ENCODE data around the gene CYTIP. TPM values are rescaled to one million over a fixed set of nuclear protein-coding genes. Genes with fewer than 3 reads are reported as not detected.

Gene CYTIP
- total RNA-seq, 1 donor from 2014 or later: 10.7 TPM

DNA sequence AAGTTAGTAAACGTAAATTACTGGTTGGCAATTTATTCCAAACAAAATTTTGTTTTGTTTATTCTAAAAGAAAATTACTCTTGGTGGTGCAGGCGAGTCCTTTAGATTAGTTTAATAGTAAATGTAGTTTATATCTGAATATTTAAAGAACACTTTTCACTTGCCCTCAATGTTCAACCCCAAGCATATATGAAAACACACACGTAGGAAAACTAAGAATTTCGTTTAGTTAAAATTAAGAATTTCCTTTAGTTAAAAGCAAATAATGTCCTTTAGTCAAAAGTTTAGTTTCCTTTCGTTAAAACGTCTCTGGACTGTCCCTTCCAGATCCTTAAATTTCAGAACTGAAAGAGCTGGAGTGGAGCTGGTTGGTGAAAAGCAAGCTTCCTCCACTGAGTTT, 19.1 kb upstream of the CYTIP start:
- no peak for DNase-seq (ENCODE audit: low spot score)

DNA sequence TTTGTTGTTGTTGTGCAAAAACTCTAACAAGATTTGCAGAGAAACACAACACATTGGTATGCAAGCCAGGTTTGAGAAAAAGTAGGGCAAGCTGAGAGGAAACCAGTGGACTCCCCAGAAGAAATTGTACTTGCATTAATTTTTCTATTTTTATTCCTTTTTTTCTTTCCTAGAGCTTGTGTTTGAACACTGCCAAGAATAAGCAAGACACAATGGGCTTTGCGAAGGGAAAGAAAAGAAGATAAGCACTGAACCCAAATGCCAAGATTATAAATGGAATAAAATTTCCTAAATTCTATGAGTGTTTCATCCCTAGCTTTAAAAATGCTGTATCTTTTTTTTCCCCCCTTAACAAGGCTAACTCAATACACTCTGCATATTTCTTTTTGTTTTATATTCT, 17.0 kb upstream of the CYTIP start:
- DNase-seq (ENCODE audit: low spot score): no peak

DNA sequence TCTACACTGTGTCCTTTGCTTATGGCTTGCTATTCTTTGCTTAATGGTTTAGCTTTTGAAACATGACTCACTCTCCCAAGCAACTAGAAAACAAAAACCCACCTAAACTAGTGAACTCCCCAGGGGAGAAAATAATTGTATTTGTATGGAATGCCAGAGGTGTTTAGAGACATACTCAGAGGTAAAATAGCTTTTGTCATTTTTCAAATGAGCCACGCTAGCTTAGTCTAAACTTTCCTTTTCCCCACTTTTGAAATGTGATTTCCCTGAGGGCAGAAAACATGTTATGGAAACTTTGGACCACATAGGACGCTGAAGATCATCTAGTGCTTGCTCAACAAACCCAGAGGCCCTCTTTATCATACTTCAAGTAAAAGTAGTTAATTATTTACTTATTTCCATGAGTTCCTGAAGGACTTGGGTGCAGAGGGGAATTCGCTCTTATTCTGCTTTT, 16.5 kb upstream of the CYTIP start:
- no peak for DNase-seq (ENCODE audit: low spot score)

DNA sequence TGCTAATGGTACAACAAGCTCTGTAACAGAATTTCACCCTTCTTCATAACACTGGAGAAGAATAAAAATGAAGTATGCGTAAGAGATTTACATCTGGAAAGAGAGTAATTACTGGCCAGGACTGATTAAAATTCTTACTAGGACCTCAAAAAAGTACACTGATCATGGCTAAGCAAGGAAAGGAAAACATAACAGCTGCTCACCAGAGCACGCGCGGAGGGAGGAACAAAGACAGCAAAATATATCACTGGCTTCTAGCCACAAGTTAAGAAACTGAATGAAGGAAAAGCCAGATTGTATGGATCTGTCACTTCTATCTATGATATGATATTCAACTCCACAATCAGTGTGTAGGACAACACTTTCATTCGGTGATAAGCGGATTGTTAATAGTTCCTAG, 15.6 kb upstream of the CYTIP start:
- DNase-seq (ENCODE audit: low spot score): no peak

DNA sequence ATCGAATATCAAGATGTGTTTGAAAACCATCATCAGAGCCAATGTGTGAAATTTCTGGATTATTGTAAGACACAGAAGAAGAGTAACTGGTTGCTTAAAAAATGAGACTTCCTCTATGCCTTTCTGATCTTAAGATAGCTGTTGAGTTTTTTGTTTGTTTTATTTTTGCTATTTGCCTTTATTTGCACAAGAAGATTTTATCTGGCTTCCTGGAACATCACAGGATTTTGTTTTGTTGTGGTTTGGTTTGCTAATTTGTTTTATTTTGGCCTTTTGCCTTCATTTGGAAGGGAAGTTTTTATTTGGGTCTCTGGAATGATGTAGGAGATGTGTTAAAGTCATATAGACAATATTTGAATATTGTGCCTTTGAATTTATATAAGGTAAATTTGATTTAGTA, 3.9 kb upstream of the CYTIP start:
- DNase-seq (ENCODE audit: low spot score): no peak

DNA sequence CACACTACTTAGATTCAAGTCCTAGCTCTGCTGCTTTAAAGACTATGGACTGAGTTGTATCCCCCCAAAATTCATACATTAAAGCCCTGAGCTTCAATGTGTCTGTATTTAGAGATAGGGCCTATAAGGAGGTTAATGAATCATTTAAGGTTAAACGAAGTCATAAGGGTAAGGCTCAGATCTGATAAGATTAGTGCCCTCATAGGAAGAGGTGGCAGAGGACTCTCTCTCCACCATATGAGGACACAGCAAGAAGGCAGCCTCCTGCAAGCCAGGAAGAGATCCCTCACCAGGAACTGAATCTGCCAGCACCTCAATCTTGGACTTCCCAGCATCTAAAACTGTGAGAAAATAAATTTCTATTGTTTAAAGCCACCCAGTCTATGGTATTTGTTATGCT, 3.1 kb upstream of the CYTIP start:
- DNase-seq (ENCODE audit: low spot score): no peak

DNA sequence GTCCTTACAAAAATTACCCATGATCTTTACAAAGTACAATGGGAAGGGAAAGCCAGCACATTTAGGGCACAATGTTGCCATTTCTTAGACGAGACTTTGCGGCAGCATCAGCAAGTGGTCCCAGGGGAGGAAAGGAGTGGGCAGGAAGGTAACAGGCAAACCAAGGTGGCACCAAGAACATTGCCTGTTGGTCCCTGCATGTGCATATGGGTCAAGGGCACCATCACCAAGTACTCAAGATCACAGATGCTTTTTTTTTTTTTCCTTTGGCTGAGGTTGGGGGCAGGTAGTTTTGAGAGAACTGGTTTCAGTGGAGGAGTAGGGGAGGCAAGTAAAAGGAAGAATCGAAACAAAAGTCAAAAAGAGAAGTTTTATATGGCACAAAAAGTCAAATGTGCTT, 752 bp upstream of the CYTIP start:
- no peak for DNase-seq (ENCODE audit: low spot score)

DNA sequence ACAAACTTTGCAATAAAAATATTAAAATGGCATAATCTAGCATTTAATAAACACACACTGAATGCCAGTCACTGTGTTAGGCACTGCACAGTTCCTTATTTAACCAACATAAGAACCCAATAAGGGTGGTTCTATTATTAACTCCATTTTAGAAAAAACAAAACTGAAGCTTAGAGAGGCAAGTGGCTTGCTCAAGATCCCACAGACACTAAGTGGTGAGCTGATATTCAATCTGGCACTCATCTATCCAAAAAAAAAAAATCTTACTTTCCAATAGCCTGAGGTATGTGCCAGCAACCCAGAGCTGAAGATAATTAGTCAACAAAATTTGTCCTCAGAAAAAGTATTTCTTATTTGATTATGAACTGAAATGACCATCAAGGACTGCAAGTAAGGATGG, 799 bp downstream of the CYTIP start:
- DNase-seq (ENCODE audit: low spot score): no peak

DNA sequence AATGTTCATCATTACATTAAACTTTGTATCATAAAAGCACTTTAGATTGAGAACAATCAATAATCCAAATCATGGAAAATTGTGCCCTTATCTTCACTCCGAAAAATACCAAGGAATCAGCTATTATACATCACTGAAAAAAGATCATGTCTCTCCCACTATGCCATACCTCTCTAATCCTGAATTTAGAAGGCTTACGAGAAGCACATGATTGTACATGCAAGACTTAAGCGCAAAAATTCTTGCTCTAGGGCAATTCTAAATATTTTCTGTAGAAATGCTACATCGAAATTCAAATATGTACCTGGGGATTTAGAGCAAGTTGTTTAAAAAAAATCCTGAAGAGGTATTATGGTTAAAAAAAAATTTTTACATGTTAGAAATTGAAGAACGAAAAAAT, 1.3 kb downstream of the CYTIP start:
- no peak for DNase-seq (ENCODE audit: low spot score)

DNA sequence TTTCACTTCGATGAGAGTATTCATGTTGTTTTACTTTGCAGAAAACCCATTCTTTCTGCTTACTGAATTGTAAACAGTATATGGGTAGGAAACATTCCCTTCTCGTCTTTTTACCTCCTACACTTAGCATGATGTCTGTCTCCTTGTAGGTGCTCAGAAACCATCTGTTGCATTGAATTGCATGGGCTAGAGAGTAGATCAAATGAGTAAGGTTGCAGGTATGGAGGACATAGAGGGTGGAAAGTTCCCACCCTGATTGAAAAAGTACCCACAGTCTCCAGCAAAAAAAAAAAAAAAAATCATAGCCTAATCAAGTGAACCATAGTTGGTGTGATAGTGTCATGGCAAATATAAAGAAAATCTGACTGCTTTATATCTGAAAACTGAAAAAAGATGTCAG, 1.7 kb downstream of the CYTIP start:
- no peak for DNase-seq (ENCODE audit: low spot score)

DNA sequence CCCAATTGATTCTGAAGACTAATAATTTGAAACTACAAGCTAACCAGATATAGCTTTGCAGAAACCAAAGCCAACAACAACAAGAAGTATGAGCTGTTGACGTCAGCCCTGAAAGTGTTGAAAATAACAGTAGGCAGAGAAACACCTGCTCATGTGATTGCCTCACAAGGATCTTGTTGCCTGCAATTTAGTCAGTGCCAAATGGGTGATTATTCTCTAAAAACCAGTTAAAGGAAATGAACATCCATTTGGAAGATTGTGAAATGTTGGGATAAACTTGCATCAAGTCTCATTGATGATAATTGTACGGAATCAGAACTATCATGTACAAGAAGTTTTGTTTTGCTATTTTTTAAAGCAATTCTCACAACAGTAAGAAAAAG, 2.8 kb downstream of the CYTIP start:
- no peak for DNase-seq (ENCODE audit: low spot score)

DNA sequence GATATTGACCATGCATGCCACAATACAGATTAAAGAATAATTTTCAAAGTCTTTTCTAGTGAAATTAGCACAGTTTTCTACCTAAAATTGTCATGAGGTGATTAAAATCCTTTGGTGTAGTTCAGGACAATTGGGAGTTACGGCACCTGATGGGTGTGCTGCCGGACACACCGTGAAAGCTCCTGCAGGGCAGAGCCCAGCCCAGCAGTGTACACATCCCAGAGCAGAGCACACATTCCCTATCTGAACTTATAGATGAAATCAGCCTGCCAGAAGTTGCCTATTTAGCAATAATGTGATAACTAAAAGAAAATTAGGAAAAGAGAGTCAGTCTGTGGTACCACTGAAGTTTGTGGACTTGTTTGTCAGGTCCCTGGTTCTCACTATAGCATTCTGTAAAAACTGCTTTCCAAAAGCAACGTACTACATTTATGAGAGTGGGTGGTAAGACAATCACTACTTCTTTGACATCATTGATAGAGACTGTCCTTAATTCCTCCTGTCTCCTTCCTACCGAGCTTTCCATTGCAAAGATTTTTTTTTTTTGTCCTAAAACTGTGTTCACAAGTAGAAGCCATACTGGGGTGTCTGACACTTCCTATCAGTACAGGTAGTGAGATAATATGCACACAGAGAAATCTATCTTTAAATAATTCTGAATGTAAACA, 3.4 kb downstream of the CYTIP start:
- no peak for DNase-seq (ENCODE audit: low spot score)

DNA sequence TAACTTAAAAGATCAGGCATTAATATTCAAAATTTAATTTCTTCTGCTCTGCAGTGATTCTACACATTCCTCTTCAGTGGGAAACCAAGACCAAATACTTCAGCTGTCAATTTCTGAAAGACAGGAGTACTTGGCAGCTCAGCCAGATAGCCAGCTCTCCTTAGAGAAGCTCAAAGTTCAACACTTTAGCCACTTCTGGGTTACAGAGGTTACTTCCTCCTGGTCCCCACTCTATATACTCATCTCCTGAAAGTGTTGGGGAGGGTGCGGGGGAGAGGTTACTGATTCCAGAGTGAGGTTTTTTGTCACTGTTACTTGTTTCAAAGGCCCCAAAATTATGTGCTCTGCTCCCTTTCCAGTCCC, 4.1 kb downstream of the CYTIP start:
- no peak for DNase-seq (ENCODE audit: low spot score)

DNA sequence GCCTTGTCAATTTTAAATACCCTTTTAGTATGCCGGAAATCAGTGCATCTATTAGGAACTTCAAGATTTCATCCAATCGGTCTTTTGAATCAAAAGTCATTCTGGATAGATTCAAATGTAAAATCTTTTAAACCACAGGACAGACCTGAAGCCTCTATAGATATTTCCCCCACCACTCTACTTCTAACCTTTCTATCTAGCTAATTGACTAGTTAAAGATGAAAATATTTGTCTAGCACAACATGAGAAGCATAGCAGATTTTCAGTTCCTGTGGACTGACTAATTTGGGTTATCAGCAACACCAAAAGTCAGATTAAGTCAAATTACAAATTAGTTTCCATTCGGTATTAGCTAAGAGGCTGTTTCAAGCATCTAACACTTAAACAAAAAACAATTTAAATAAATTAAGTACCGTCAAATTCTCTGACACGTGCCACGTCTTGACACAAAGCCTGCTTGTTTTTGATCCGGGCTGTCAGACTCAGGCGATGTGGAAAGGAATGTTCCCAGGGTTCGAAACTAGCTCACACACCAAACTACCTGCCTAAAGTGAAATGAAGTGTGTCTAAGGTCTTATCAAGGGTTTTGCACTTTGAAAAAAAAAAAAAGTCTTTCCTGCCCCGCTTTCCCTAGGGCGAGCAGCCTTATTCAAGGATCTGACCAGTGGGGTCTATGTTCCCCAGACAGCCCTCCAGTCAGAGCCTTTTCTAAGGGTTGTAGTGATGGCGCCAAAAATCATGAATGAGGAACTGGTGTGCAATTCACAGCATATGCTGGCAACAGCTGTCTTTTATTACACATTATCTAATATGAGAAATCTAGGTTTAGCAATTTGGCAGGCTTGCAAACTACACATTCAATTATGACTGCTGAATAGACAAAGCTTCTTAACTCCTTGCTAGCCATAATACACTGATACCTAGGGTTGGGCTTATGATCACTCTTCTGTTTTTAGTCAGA, 4.7 kb downstream of the CYTIP start:
- no peak for DNase-seq (ENCODE audit: low spot score)

DNA sequence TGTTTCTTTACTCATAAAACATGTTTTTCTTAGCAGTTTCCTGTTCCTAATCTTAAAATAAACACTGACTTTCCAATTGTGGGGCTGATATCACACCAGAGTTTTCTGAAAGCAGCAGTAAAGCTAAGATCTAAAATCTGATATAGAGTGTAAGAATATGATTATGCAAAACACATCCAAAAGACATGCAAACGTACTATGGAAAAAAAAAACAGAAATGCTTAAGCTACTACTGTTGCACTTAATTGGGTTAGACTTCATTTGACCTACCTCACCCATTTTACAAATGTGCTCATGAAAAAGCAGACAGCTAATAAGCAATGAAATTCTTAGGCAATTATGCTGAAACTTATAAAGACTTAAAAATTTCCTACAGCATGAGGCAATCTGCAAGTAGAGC, 10.5 kb downstream of the CYTIP start:
- no peak for DNase-seq (ENCODE audit: low spot score)

DNA sequence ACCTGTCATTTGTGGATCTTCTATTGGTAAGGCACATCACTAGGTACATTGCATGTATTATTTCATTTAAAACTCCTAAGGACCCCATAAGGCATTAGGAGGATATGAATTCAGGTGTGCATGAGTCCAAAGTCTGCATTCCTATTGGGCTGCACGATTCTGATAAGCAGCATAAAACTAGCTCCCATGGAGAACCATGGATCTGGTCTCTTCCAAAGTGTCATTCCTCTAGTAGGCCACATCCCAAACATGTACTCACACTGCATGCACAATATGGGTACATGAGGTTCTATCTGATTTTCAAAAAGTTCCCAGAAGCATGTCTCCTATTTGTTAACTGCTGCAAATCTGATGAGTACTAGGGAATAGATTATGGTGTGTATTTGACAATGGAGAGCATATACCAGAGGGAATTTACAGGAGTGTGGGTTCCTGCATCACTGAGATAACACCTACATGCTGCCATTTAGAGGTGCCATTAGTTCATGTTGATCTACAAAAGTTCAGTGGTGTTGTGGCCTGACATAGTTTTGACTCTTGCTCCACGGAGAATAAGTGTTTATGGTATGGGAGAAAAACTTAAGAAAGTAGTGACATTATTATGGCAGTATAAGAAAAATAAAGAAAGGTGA, 11.3 kb downstream of the CYTIP start:
- DNase-seq (ENCODE audit: low spot score): no peak

DNA sequence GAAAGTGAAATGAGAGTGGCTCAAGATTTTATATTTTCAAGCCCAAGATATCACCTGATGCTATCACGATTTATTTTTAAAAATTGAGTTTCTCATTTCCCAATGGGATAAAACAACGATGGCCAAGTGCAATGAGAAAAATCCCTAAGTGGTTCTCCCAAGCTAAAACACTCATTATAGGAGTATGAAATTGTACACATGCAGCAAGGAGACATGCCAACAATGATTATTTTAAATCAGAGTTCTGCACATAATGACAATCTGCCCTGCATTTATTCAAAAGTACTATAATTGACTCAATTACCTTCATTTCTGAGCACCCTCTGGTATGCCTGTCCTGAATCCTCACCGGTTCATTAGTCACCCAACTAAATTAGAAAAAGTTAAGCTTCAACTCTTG, 12.7 kb downstream of the CYTIP start:
- no peak for DNase-seq (ENCODE audit: low spot score)

DNA sequence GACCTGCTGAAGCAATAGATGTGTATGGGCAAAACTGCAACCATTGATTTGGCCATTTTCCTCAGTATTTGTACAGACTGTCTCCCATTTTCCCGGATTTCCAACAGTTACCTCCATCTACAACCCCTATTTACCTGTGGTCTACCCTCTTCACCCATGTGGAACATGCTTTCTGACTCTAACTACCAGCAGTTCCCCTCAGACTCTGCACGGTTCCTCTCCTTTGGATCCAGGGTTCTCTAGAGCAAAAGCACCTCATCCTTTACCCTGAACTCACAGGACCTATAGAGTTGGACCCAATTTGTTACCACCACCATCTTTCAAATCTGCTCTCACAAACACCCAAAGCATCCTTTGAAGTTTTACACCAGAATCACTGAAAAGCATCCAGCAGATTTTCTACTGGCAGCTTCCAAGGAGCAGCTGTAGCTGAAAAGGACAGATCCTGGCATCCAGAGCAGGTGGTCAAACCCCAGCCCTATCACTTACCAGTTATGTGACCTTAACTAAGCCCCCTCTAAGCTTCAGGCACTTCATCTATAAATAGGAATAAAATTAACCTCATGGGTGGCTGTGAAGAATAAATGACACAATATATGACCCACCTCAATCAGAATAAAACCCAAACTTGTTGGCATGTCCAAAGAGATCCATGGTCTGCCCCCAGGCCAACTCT, 15.3 kb downstream of the CYTIP start:
- DNase-seq (ENCODE audit: low spot score): no peak

DNA sequence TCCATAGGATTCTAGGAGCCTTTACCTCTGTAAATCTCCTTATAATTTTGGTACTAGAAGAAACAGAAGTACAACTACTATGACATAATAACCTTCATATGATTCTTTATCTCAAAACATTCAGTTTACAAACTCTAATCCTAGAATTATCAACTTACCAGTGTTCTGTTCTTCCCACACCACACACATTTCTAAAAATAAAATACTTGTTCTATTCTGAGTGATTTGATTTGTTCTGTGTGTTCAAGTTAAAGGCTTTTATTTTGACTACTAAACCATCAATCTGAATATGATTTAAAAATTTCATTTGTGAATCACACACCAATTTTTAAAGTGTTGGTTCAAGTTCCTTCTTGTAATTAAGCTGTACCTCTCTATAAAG, 16.0 kb downstream of the CYTIP start:
- no peak for DNase-seq (ENCODE audit: low spot score)

DNA sequence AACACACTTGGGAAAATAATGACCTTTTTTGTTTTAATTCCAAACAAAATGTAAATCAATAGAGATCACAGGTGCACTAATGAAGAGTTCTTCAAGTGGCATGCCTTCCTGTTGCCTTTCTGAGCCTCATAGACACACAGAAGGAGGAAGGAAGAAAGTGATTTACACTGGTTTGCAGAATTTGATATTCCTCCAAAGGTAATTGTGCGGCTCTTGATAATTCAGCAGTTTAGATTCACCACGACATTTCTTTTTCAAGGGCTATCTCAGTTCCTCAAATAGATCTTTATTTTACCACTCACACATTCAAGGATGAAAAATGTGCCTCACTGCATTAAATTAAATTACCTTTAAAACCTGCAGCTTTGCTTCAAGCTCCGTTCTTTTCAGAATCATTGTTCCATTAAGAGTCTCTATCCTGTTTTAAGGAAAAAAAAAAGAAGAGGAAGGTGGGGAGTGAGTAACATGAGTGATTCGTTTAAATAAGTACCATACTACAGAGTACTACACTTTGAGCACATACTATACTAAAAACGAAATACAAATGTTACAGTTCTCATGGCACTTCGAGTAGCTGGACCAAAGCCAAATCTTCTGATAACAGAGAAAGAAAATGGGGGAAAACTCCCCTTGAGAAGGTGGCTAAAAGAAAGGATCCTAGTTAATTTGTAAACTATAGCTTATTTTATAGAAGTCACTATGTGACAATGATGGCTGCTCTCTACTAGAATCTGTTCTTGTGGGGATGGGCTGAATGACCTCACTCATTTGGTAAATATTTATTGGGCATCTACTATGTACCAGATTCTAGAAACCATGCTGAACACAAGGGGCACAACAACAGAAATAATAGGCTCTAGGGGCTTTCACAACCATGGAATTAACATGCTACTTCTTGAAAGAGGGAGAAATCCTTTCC, 16.6 kb downstream of the CYTIP start:
- DNase-seq (ENCODE audit: low spot score): no peak

DNA sequence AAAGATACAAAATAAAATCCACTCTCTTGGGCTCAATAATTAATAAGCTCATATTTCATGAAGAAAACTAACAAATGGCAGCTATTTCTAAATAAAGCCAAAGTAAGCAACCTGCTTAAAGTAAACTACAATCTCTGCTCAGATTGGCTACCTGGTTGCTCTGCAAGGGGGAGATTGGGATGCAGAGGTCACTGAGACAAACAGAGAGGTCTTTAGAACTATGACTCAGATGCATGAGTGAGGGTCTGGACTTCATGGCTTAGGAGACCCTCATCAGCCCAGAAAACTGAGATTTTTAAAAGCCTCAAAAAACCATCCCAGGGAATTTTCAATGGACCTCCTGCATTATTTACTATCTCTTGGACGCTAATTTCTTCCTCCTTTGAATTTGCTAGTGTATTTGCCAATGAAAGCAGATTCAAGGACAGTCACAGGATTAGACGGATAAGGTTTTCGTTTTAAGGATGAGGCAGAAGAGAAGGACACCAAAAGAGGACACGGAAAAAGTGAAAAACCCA, 17.4 kb downstream of the CYTIP start:
- no peak for DNase-seq (ENCODE audit: low spot score)

All from mucosa of gallbladder (tissue), 1 donor.